Adrenal gland (tissue), 19 donors: Measurements from ENCODE around the gene MAGEL2. TPM values are rescaled to one million over a fixed set of nuclear protein-coding genes. Genes with fewer than 3 reads are reported as not detected.

Experiments used
- DNase-seq, 7 donors: peaks; one replicate each; pipeline ENCODE4 v3.0.0-alpha.2; 2019 to 2020
- H3K27ac ChIP-seq, 5 donors: fragments of 200-600 bp; sonication (generic) in 4 of 5; 1 replicate in 3 of 5; 2 replicates in 2 of 5; pipeline versions ENCODE4 v1.5.1 to v1.8.0; 2016 to 2020; ENCODE audit warnings: mild to moderate bottlenecking in 1 of 5
- H3K27me3 ChIP-seq: fragments of 200-600 bp; 2 replicates; pipeline ENCODE4 v1.8.0; 2021
- H3K36me3 ChIP-seq, 2 donors: fragments of 200-600 bp; replicated peaks in 1 of 2; 1 replicate in 1 of 2; 2 replicates in 1 of 2; pipeline versions ENCODE4 v1.5.1 to v1.8.0; 2018 to 2022
- H3K4me1 ChIP-seq, 2 donors: fragments of 200-600 bp; replicated peaks in 1 of 2; 1 replicate in 1 of 2; 2 replicates in 1 of 2; pipeline versions ENCODE4 v1.5.1 to v1.8.0; 2018 to 2021
- H3K4me3 ChIP-seq, 4 donors: fragments of 200-600 bp; sonication (generic) in 3 of 4; one replicate each; pipeline ENCODE4 v1.5.1; 2016 to 2018
- H3K9me3 ChIP-seq, 3 donors: fragments of 200-600 bp; sonication (generic) in 1 of 3; replicated peaks in 1 of 3; 1 replicate in 2 of 3; 2 replicates in 1 of 3; pipeline versions ENCODE4 v1.5.1 to v1.8.0; 2016 to 2021
- CTCF ChIP-seq, 6 experiments: fragments of 450-650 bp in 4 of 6; fragments of 200-600 bp in 2 of 6; sonication (generic) in 1 of 6; IDR thresholded peaks; 1 replicate in 5 of 6; 2 replicates in 1 of 6; pipeline versions ENCODE4 v1.5.1 to v1.8.0; 2016 to 2021; ENCODE audit warnings: antibody characterized with exemption in 6 of 6, mild to moderate bottlenecking in 2 of 6, moderate library complexity in 1 of 6
- POLR2A ChIP-seq, 2 donors: fragments of 450-650 bp; IDR thresholded peaks; one replicate each; pipeline ENCODE4 v1.6.1; 2017; ENCODE audit warnings: antibody characterized with exemption in 2 of 2, mild to moderate bottlenecking in 2 of 2, moderate library complexity in 1 of 2
- WGBS, 4 donors: extraction: QIAGEN DNeasy Blood & Tissue Kit in 2 of 4; methylation state at CpG; one replicate each; pipeline versions ENCODE4 v1.1.5 to v1.1.7; 2013 to 2017; 5-methylcytosine and 5-hydroxymethylcytosine counted together
- intact Hi-C, 2 donors: fragments of 100-400 bp; cut with DNase I; formaldehyde crosslinking; loops; one replicate each; pipeline versions ENCODE4 v1.14.1 to v1.15.0; 2022 to 2023
- long read RNA-seq, 10 donors: library from polyadenylated mRNA in 3 of 10; unstranded in 2 of 10; stranded (forward) in 1 of 10; transcript quantifications; one replicate each; pipeline ENCODE4 v2.0.0 and lab custom pipeline, GENCODE V29; 2021 to 2026
- polyA plus RNA-seq, 3 donors: library from polyadenylated mRNA; stranded (reverse); fragments of 200-250 nt in 2 of 3; fragments of 350-450 nt in 1 of 3; fragmentation: Illumina TruSeq in 1 of 3; extraction: RNeasy Lipid Tissue Mini Kit (QIAGEN cat#74804) in 1 of 3; gene quantifications; one replicate each; pipeline ENCODE4 v1.2.3, GENCODE V29; 2013 to 2014
- total RNA-seq, 9 donors: library from RNA; depleted of rRNA in 4 of 9; stranded (reverse); fragments of >200 nt in 4 of 9; fragments of 120-200 nt in 1 of 9; fragmentation: NEBNext Ultra II Directional in 1 of 9; extraction: Animal tissue kit (Norgen Biotek cat#: 25700) in 1 of 9; gene quantifications; one replicate each; pipeline versions ENCODE4 v1.1.0 to v1.2.4, GENCODE V29; 2013 to 2023
- donor health status: healthy with polysubstance abuse.
- donor health status: Bipolar disorder and iron deficiency.
- donor health status: DM: yes; HTN: yes; CAD: no.
- donor health status: DM: no; HTN: no; CAD: no.
- donor health status: DM: no; HTN: no; CAD: no.
- donor health status: DM: yes; HTN: yes; CAD: no.

Gene MAGEL2
- 10 to 100 TPM in 1 of 9 donors, under 1 TPM in 6, not detected in 2; 0.12 to 16.2 (median 0.46) TPM for total RNA-seq
- polyA plus RNA-seq: under 1 TPM; 0.24 to 0.51 (median 0.32) TPM
- long read RNA-seq, donor 1, full-length matches to known transcripts: 34 of 34 reads
- long read RNA-seq, donor 1, partial matches to known transcripts: 0 of 34 reads
- long read RNA-seq, donor 1, other reads (novel, unspliced or antisense): 0 of 34 reads
- long read RNA-seq, donor 2, full-length matches to known transcripts: 88 of 88 reads
- long read RNA-seq, donor 2, partial matches to known transcripts: 0 of 88 reads
- long read RNA-seq, donor 2, other reads (novel, unspliced or antisense): 0 of 88 reads
- long read RNA-seq, donor 3, full-length matches to known transcripts: 40 of 40 reads
- long read RNA-seq, donor 3, partial matches to known transcripts: 0 of 40 reads
- long read RNA-seq, donor 3, other reads (novel, unspliced or antisense): 0 of 40 reads
- long read RNA-seq, donor 4: 0 reads
- long read RNA-seq, donor 5: 0 reads
- long read RNA-seq, donor 6: 0 reads
- long read RNA-seq, donor 7, full-length matches to known transcripts: 49 of 49 reads
- long read RNA-seq, donor 7, partial matches to known transcripts: 0 of 49 reads
- long read RNA-seq, donor 7, other reads (novel, unspliced or antisense): 0 of 49 reads
- long read RNA-seq, donor 8, full-length matches to known transcripts: 61 of 61 reads
- long read RNA-seq, donor 8, partial matches to known transcripts: 0 of 61 reads
- long read RNA-seq, donor 8, other reads (novel, unspliced or antisense): 0 of 61 reads
- long read RNA-seq, donor 9, full-length matches to known transcripts: 54 of 54 reads
- long read RNA-seq, donor 9, partial matches to known transcripts: 0 of 54 reads
- long read RNA-seq, donor 9, other reads (novel, unspliced or antisense): 0 of 54 reads
- long read RNA-seq, donor 10, full-length matches to known transcripts: 38 of 38 reads
- long read RNA-seq, donor 10, partial matches to known transcripts: 0 of 38 reads
- long read RNA-seq, donor 10, other reads (novel, unspliced or antisense): 0 of 38 reads

- 40 to 49% (median 47%) methylated on average over 10 to 37 of the region's 37 CpGs for WGBS, 4 donors
- intact Hi-C loops: loop anchor here in 1 of 2 donors (5.0 kb wide), 1 partner anchor 210 kb away; no protein-coding TSS in a partner anchor
- Histone ChIP-seq H3K27me3 (peaks cover 10% of the 10 kb centered on the region), H3K27ac (no peak within 1 kb of the TSS), H3K4me3 (peak within 1 kb of the TSS in 1 of 4 donors; percentile 5), H3K36me3 (no peaks in the 10 kb centered on the region), H3K9me3 (no peaks in the 10 kb centered on the region), H3K4me1 (no peaks in the 10 kb centered on the region)
- TF ChIP-seq POLR2A (IDR thresholded peaks at IDR 0.05) (no peak), CTCF (IDR thresholded peaks at IDR 0.05) (no peak)
- peak in 2 of 7 donors; percentile 15 to 19 for DNase-seq
Observed at GRCh38 chr15:23647421-23648370, at the start of gene MAGEL2. TSS of gene MAGEL2 (minus strand) at chr15:23647867. CDS start at chr15:23647742, 125 bp downstream.

GRCh38 chr15:23695282-23695681 is 47.6 kb upstream of the MAGEL2 start:
- no peak for DNase-seq
- intact Hi-C loops: no loop called here
- Histone ChIP-seq H3K4me1 (peaks cover 0 to 3% of the 10 kb centered on the region in 2 donors), H3K27me3 (no peaks in the 10 kb centered on the region), H3K4me3 (no peak overlapping the region), H3K9me3 (no peaks in the 10 kb centered on the region), H3K36me3 (no peaks in the 10 kb centered on the region), H3K27ac (no peak overlapping the region)
- 60 to 79% (median 73%) methylated on average over 2 of the region's 2 CpGs for WGBS, 4 donors
- no peak for TF ChIP-seq CTCF (IDR thresholded peaks at IDR 0.05)
- no peak for TF ChIP-seq POLR2A (IDR thresholded peaks at IDR 0.05)

GRCh38 chr15:23694592-23694991 is 46.9 kb upstream of the MAGEL2 start:
- no peaks in the 10 kb centered on the region for H3K27me3 ChIP-seq
- peaks cover 0 to 3% of the 10 kb centered on the region in 2 donors for H3K4me1 ChIP-seq
- H3K4me3 ChIP-seq: no peak overlapping the region
- H3K9me3 ChIP-seq: no peaks in the 10 kb centered on the region
- TF ChIP-seq POLR2A (IDR thresholded peaks at IDR 0.05): no peak
- no peak for TF ChIP-seq CTCF (IDR thresholded peaks at IDR 0.05)
- 67 to 91% (median 84%) methylated on average over 1 of the region's 1 CpG for WGBS, 4 donors
- no peaks in the 10 kb centered on the region for H3K36me3 ChIP-seq
- intact Hi-C loops: no loop called here
- H3K27ac ChIP-seq: no peak overlapping the region
- no peak for DNase-seq
